ENCODE measurements around the gene PHACTR1. TPM values are rescaled to one million over a fixed set of nuclear protein-coding genes. Genes with fewer than 3 reads are reported as not detected.

Gene PHACTR1
- total and polyA plus RNA-seq, 2 donors (not counting 1 experiment from before 2014, with no cell fraction given), result 0.60 to 1.2 TPM

DNA sequence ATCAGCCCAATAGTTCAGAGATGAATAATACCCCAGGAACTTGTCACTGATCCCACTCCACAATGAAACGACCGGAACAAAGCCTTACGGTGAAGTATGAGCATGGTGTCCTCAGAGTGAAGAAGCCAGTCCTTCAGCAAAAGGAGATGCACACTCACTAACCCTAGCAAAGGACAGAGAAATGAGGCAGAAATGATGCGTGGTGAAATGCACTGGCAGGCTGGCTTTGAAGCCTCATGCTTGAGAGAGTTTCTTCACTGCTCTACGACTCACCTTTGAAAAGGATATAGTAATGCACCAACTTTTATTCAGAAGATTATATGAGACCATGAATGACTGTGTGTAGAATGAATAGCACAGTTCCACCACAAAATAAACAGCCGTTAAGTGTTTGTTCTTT lies 74.8 kb downstream of the PHACTR1 start:
- H3K4me2 ChIP-seq (ENCODE audit: extremely low read depth, insufficient read depth, low read length), result no peak overlapping the region
- H3K36me3 ChIP-seq (ENCODE audit: control insufficient read depth, insufficient read depth, low read length), result no peaks in the 10 kb centered on the region
- H2AFZ ChIP-seq (ENCODE audit: low read length), result no peak overlapping the region
- H3K9me3 ChIP-seq (ENCODE audit: control insufficient read depth, insufficient read depth, low read depth, low read length), result no peaks in the 10 kb centered on the region
- no peaks in the 10 kb centered on the region for H3K4me1 ChIP-seq (ENCODE audit: control insufficient read depth, extremely low read depth, insufficient read depth, low read length)
- peak in 1 of 2 donors; percentile 37 for DNase-seq (ENCODE audit: low read depth in 2 of 2)
- no peaks in the 10 kb centered on the region for H4K20me1 ChIP-seq (ENCODE audit: control insufficient read depth, extremely low read depth, insufficient read depth, low read length)
- no peak overlapping the region for H3K27ac ChIP-seq (ENCODE audit: insufficient read depth, low read length)
- TF ChIP-seq EZH2 (IDR thresholded peaks at IDR 0.05; ENCODE audit: low read length, missing control alignments), result no peak
- TF ChIP-seq, protein P1, sequence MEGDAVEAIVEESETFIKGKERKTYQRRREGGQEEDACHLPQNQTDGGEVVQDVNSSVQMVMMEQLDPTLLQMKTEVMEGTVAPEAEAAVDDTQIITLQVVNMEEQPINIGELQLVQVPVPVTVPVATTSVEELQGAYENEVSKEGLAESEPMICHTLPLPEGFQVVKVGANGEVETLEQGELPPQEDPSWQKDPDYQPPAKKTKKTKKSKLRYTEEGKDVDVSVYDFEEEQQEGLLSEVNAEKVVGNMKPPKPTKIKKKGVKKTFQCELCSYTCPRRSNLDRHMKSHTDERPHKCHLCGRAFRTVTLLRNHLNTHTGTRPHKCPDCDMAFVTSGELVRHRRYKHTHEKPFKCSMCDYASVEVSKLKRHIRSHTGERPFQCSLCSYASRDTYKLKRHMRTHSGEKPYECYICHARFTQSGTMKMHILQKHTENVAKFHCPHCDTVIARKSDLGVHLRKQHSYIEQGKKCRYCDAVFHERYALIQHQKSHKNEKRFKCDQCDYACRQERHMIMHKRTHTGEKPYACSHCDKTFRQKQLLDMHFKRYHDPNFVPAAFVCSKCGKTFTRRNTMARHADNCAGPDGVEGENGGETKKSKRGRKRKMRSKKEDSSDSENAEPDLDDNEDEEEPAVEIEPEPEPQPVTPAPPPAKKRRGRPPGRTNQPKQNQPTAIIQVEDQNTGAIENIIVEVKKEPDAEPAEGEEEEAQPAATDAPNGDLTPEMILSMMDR (conservative IDR thresholded peaks at IDR 0.05 in 1 of 2, IDR thresholded peaks at IDR 0.05 in 1 of 2; ENCODE audit: low read depth in 1 of 2, low read length in 2 of 2), result no peak
- no peak overlapping the region for H3K9ac ChIP-seq (ENCODE audit: insufficient read depth, low read length)
- H3K4me3 ChIP-seq (replicated peaks in 1 of 4; ENCODE audit: control extremely low read depth in 1 of 4, insufficient read depth in 1 of 4, low read depth in 3 of 4, low read length in 4 of 4), result no peak overlapping the region
- H3K79me2 ChIP-seq (ENCODE audit: control insufficient read depth, insufficient read depth, low read length), result no peaks in the 10 kb centered on the region
- H3K27me3 ChIP-seq (ENCODE audit: control insufficient read depth, insufficient read depth, low read length), result no peaks in the 10 kb centered on the region

DNA sequence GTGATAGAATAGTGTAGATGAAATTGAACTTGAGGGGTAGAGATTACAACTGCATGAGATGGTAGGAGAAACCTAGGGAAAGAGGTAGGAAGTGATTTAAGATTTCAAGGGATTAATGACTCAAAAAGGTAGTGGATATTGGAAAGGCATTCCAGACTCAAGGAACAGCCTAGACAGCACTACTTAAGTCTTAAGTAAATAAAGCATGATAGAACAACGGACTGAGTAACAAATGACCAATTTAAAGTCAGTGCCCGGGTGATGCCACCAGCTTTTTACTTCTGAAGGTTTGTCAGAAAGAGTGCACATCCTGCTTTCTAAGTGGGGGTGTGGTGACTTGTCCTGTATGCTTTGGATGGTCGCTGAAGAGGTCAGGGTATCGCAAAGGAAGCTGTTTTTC lies 81.8 kb downstream of the PHACTR1 start:
- no peaks in the 10 kb centered on the region for H3K79me2 ChIP-seq (ENCODE audit: control insufficient read depth, insufficient read depth, low read length)
- H2AFZ ChIP-seq (ENCODE audit: low read length), result no peak overlapping the region
- H3K9me3 ChIP-seq (ENCODE audit: control insufficient read depth, insufficient read depth, low read depth, low read length), result no peaks in the 10 kb centered on the region
- no peak overlapping the region for H3K9ac ChIP-seq (ENCODE audit: insufficient read depth, low read length)
- TF ChIP-seq, protein P1 (conservative IDR thresholded peaks at IDR 0.05 in 1 of 2, IDR thresholded peaks at IDR 0.05 in 1 of 2; ENCODE audit: low read depth in 1 of 2, low read length in 2 of 2), result no peak
- no peak for TF ChIP-seq EZH2 (IDR thresholded peaks at IDR 0.05; ENCODE audit: low read length, missing control alignments)
- no peak for DNase-seq (ENCODE audit: low read depth in 2 of 2)
- H3K4me1 ChIP-seq (ENCODE audit: control insufficient read depth, extremely low read depth, insufficient read depth, low read length), result no peaks in the 10 kb centered on the region
- H3K36me3 ChIP-seq (ENCODE audit: control insufficient read depth, insufficient read depth, low read length), result no peaks in the 10 kb centered on the region
- H3K27me3 ChIP-seq (ENCODE audit: control insufficient read depth, insufficient read depth, low read length), result no peaks in the 10 kb centered on the region
- H4K20me1 ChIP-seq (ENCODE audit: control insufficient read depth, extremely low read depth, insufficient read depth, low read length), result no peaks in the 10 kb centered on the region
- no peak overlapping the region for H3K27ac ChIP-seq (ENCODE audit: insufficient read depth, low read length)
- no peak overlapping the region for H3K4me3 ChIP-seq (replicated peaks in 1 of 4; ENCODE audit: control extremely low read depth in 1 of 4, insufficient read depth in 1 of 4, low read depth in 3 of 4, low read length in 4 of 4)
- H3K4me2 ChIP-seq (ENCODE audit: extremely low read depth, insufficient read depth, low read length), result no peak overlapping the region

DNA sequence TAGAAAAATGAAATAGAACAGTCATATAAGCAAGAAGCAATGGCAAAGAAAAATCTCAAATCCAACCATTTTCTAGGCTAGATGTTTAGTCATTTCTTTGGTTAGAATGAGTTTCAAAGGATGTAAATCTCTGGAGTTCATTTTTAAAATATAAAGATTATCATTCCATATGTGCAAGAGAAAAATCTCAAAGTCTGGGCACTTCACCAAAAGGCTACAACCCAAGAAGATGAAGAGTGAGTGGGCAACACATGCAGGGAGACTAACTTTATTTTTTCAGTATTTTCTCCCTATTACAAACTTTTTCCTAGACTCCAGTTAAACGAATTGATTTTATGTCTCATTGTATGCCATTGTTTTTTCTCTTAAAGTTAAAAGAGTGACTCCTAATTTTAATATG lies 83.6 kb downstream of the PHACTR1 start:
- Histone ChIP-seq H3K36me3 (ENCODE audit: control insufficient read depth, insufficient read depth, low read length) (no peaks in the 10 kb centered on the region), H3K4me3 (replicated peaks in 1 of 4; ENCODE audit: control extremely low read depth in 1 of 4, insufficient read depth in 1 of 4, low read depth in 3 of 4, low read length in 4 of 4) (no peak overlapping the region), H2AFZ (ENCODE audit: low read length) (no peak overlapping the region), H3K27ac (ENCODE audit: insufficient read depth, low read length) (no peak overlapping the region), H3K4me2 (ENCODE audit: extremely low read depth, insufficient read depth, low read length) (no peak overlapping the region), H3K79me2 (ENCODE audit: control insufficient read depth, insufficient read depth, low read length) (no peaks in the 10 kb centered on the region), H3K4me1 (ENCODE audit: control insufficient read depth, extremely low read depth, insufficient read depth, low read length) (no peaks in the 10 kb centered on the region), H3K9ac (ENCODE audit: insufficient read depth, low read length) (no peak overlapping the region), H3K9me3 (ENCODE audit: control insufficient read depth, insufficient read depth, low read depth, low read length) (no peaks in the 10 kb centered on the region), H4K20me1 (ENCODE audit: control insufficient read depth, extremely low read depth, insufficient read depth, low read length) (no peaks in the 10 kb centered on the region), H3K27me3 (ENCODE audit: control insufficient read depth, insufficient read depth, low read length) (no peaks in the 10 kb centered on the region)
- no peak for TF ChIP-seq EZH2 (IDR thresholded peaks at IDR 0.05; ENCODE audit: low read length, missing control alignments)
- TF ChIP-seq, protein P1 (conservative IDR thresholded peaks at IDR 0.05 in 1 of 2, IDR thresholded peaks at IDR 0.05 in 1 of 2; ENCODE audit: low read depth in 1 of 2, low read length in 2 of 2), result no peak
- DNase-seq (ENCODE audit: low read depth in 2 of 2), result no peak

Data from fibroblast of lung (primary cell).